Lower leg skin (tissue), 3 donors: ENCODE measurements around the gene LAD1.

Source experiments
- POLR2A ChIP-seq, 2 donors: fragments of 450-650 bp; IDR thresholded peaks; one replicate each; pipeline ENCODE4 v1.6.1; 2016 to 2017; ENCODE audit warnings: antibody characterized with exemption in 2 of 2, mild to moderate bottlenecking in 1 of 2, moderate library complexity in 1 of 2
- TF ChIP-seq, protein P1 (sequence below), 3 donors: fragments of 450-650 bp; IDR thresholded peaks; one replicate each; pipeline ENCODE4 v1.5.1; 2016; ENCODE audit warnings: antibody characterized with exemption in 3 of 3, mild to moderate bottlenecking in 3 of 3, moderate library complexity in 2 of 3

DNA sequence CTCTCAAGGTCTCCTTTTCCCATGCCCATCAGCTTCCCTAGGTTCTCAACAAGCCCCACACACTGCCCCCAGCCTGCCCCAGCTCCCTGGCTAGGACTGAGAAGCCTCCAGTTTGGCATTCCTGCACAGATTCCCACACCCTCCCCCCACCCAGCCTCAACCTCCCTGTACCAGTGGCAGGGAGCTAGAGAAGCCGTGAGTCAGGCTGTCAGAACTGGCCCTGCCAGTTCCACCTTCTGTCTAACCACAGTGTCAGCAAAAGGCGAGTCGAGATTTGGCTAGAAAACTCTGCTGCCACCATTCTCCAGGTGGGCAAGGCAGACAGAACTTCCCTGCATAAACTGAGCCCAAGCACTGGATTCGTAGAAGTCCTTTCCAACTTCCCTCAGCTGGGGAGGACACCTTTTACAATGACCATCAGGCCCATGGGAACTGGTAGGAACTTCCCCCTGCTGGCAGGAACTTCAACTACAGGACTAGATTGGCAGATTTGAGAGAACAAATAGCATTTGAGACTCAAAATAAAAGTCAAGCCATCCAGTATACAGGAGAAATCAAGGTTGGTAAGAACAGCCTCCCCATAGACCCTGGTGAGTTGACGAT, 52.7 kb downstream of the LAD1 start:
- TF ChIP-seq, protein P1, sequence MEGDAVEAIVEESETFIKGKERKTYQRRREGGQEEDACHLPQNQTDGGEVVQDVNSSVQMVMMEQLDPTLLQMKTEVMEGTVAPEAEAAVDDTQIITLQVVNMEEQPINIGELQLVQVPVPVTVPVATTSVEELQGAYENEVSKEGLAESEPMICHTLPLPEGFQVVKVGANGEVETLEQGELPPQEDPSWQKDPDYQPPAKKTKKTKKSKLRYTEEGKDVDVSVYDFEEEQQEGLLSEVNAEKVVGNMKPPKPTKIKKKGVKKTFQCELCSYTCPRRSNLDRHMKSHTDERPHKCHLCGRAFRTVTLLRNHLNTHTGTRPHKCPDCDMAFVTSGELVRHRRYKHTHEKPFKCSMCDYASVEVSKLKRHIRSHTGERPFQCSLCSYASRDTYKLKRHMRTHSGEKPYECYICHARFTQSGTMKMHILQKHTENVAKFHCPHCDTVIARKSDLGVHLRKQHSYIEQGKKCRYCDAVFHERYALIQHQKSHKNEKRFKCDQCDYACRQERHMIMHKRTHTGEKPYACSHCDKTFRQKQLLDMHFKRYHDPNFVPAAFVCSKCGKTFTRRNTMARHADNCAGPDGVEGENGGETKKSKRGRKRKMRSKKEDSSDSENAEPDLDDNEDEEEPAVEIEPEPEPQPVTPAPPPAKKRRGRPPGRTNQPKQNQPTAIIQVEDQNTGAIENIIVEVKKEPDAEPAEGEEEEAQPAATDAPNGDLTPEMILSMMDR (IDR thresholded peaks at IDR 0.05): no peak
- TF ChIP-seq POLR2A (IDR thresholded peaks at IDR 0.05): no peak
